Effector CD4-positive, alpha-beta T cell (primary cell): Measurements from ENCODE around the gene C14orf119.

Experiments used
- DNase-seq: peaks from one replicate; pipeline ENCODE4 v3.0.0-alpha.2; 2020

Gene C14orf119

GRCh38 chr14:23110579-23111365 is 15.5 kb downstream of the C14orf119 start:
- no peak for DNase-seq

GRCh38 chr14:23112359-23113178 is 17.3 kb downstream of the C14orf119 start:
- no peak for DNase-seq

- DNase-seq = no peak
Observed at GRCh38 chr14:23113431-23114119, 18.3 kb downstream of the C14orf119 start.

- no peak for DNase-seq
Observed at GRCh38 chr14:23114120-23114458, 18.8 kb downstream of the C14orf119 start.

- DNase-seq = no peak
Observed at GRCh38 chr14:23114669-23115038, 19.3 kb downstream of the C14orf119 start.

- no peak for DNase-seq
Observed at GRCh38 chr14:23115039-23115731, 19.9 kb downstream of the C14orf119 start.

- DNase-seq = no peak
Observed at GRCh38 chr14:23115918-23116317, 20.6 kb downstream of the C14orf119 start.

GRCh38 chr14:23117371-23118020 is 22.2 kb downstream of the C14orf119 start:
- no peak for DNase-seq

- DNase-seq = no peak
Observed at GRCh38 chr14:23118506-23119362, 23.4 kb downstream of the C14orf119 start, which contains the start of gene CEBPE. Gene CEBPE, minus strand, starts transcription at chr14:23119255. Its CDS starts 164 bp downstream, at chr14:23119091.

- DNase-seq = no peak
Observed at GRCh38 chr14:23119363-23120327, 24.3 kb downstream of the C14orf119 start.

GRCh38 chr14:23120541-23121251 is 25.4 kb downstream of the C14orf119 start:
- peak; percentile 61 for DNase-seq

GRCh38 chr14:23121361-23121771 is 26.1 kb downstream of the C14orf119 start:
- DNase-seq = no peak

GRCh38 chr14:23122086-23122485 is 26.8 kb downstream of the C14orf119 start:
- no peak for DNase-seq

- DNase-seq = no peak
Observed at GRCh38 chr14:23123419-23123818, 28.1 kb downstream of the C14orf119 start.

- DNase-seq = no peak
Observed at GRCh38 chr14:23124337-23124954, 29.1 kb downstream of the C14orf119 start.

GRCh38 chr14:23125011-23125410 is 29.7 kb downstream of the C14orf119 start:
- DNase-seq = no peak

- no peak for DNase-seq
Observed at GRCh38 chr14:23125933-23126524, 30.7 kb downstream of the C14orf119 start.

- no peak for DNase-seq
Observed at GRCh38 chr14:23126548-23127278, 31.4 kb downstream of the C14orf119 start.
